SK-N-SH treated with all-trans-retinoic acid at 6 μM for 48 hours (cell line): Measurements from ENCODE around the gene POLR2E.

Experiments
- ATAC-seq: fragments of 200-7000 bp; cut with Tn5 transposase; 3 replicates; pipeline ENCODE4 v1.9.1; 2020; ENCODE audit warnings: mild to moderate bottlenecking, moderate library complexity
- ARNTL ChIP-seq: fragments of 450-650 bp; formaldehyde crosslinking; IDR thresholded peaks from 2 replicates; pipeline ENCODE4 v1.5.0; 2020; ENCODE audit warnings: low read depth, mild to moderate bottlenecking, moderate library complexity, borderline replicate concordance
- CREB5 ChIP-seq: fragments of 250-450 bp; sonication (Bioruptor Pico); IDR thresholded peaks from 2 replicates; pipeline ENCODE4 v1.5.1; 2020; ENCODE audit warnings: low read depth, mild to moderate bottlenecking, moderate library complexity
- CSDC2 ChIP-seq: fragments of 250-450 bp; sonication (Bioruptor Pico); IDR thresholded peaks from 2 replicates; pipeline ENCODE4 v1.5.0; 2020; ENCODE audit warnings: mild to moderate bottlenecking, moderate library complexity
- ESRRG ChIP-seq: fragments of 250-450 bp; sonication (Bioruptor Pico); IDR thresholded peaks from 2 replicates; pipeline ENCODE4 v1.6.1; 2021; ENCODE audit warnings: mild to moderate bottlenecking
- GLIS3 ChIP-seq: fragments of 250-450 bp; sonication (Bioruptor Pico); IDR thresholded peaks from 2 replicates; pipeline ENCODE4 v1.5.0; 2020; ENCODE audit warnings: mild to moderate bottlenecking, moderate library complexity
- ISL1 ChIP-seq: fragments of 250-450 bp; sonication (Bioruptor Pico); IDR thresholded peaks from 2 replicates; pipeline ENCODE4 v2.1.2; 2022; ENCODE audit warnings: mild to moderate bottlenecking, moderate library complexity
- OSR1 ChIP-seq: fragments of 250-450 bp; sonication (Bioruptor Pico); IDR thresholded peaks from 2 replicates; pipeline ENCODE4 v1.8.0; 2022; ENCODE audit warnings: moderate library complexity, mild to moderate bottlenecking, inconsistent platforms
- PPARA ChIP-seq: fragments of 250-450 bp; sonication (Bioruptor Pico); IDR thresholded peaks from 2 replicates; pipeline ENCODE4 v1.5.0; 2020; ENCODE audit warnings: mild to moderate bottlenecking, borderline replicate concordance
- RARB ChIP-seq: fragments of 250-450 bp; sonication (Bioruptor Pico); IDR thresholded peaks from 2 replicates; pipeline ENCODE4 v1.8.0; 2021; ENCODE audit warnings: mild to moderate bottlenecking, moderate library complexity
- SNAI2 ChIP-seq: fragments of 250-450 bp; sonication (Bioruptor Pico); IDR thresholded peaks from 2 replicates; pipeline ENCODE4 v1.5.0; 2020; ENCODE audit warnings: mild to moderate bottlenecking, moderate library complexity
- TCF4 ChIP-seq: fragments of 250-450 bp; sonication (Bioruptor Pico); IDR thresholded peaks from 2 replicates; pipeline ENCODE4 v1.8.0; 2021; ENCODE audit warnings: mild to moderate bottlenecking, moderate library complexity, borderline replicate concordance
- TOX ChIP-seq: fragments of 250-450 bp; sonication (Bioruptor Pico); IDR thresholded peaks from 2 replicates; pipeline ENCODE4 v1.8.0; 2021; ENCODE audit warnings: mild to moderate bottlenecking, moderate library complexity, borderline replicate concordance
- TSHZ2 ChIP-seq: fragments of 250-450 bp; sonication (Bioruptor Pico); IDR thresholded peaks from 2 replicates; pipeline ENCODE4 v1.5.0; 2020; ENCODE audit warnings: mild to moderate bottlenecking, moderate library complexity
- ZC3H10 ChIP-seq: fragments of 250-450 bp; sonication (Bioruptor Pico); IDR thresholded peaks from 2 replicates; pipeline ENCODE4 v1.5.1; 2021; ENCODE audit warnings: mild to moderate bottlenecking, moderate library complexity
- ZFP3 ChIP-seq: fragments of 250-450 bp; sonication (Bioruptor Pico); IDR thresholded peaks from 2 replicates; pipeline ENCODE4 v1.5.0; 2020; ENCODE audit warnings: mild to moderate bottlenecking, moderate library complexity
- ZFP30 ChIP-seq: fragments of 450-650 bp; formaldehyde crosslinking; IDR thresholded peaks from 2 replicates; pipeline ENCODE4 v1.5.0; 2022; ENCODE audit warnings: mild to moderate bottlenecking, moderate library complexity
- ZNF70 ChIP-seq: fragments of 450-650 bp; formaldehyde crosslinking; IDR thresholded peaks from 2 replicates; pipeline ENCODE4 v1.5.0; 2020; ENCODE audit warnings: mild to moderate bottlenecking, moderate library complexity
- ZNF8 ChIP-seq: fragments of 450-650 bp; formaldehyde crosslinking; IDR thresholded peaks from 2 replicates; pipeline ENCODE4 v1.5.0; 2020; ENCODE audit warnings: mild to moderate bottlenecking, moderate library complexity
- TF ChIP-seq, protein P1 (sequence below): fragments of 250-450 bp; sonication (Bioruptor Pico); IDR thresholded peaks from 2 replicates; pipeline ENCODE4 v1.8.0; 2021; ENCODE audit warnings: low read depth, mild to moderate bottlenecking, moderate library complexity, borderline replicate concordance
- TF ChIP-seq, protein P2 (sequence below): fragments of 250-450 bp; sonication (Bioruptor Pico); IDR thresholded peaks from 2 replicates; pipeline ENCODE4 v1.8.0; 2020; ENCODE audit warnings: mild to moderate bottlenecking, moderate library complexity, borderline replicate concordance

The POLR2E gene

GRCh38 chr19:1046117-1046626 is 49.0 kb downstream of the POLR2E start:
- ATAC-seq, result no peak
- TF ChIP-seq TOX (CRISPR knock-in tag), result no peak
- no peak for TF ChIP-seq RARB (CRISPR knock-in tag)
- no peak for TF ChIP-seq ZC3H10 (CRISPR knock-in tag)
- no peak for TF ChIP-seq CSDC2 (CRISPR knock-in tag)
- TF ChIP-seq SNAI2, result no peak
- no peak for TF ChIP-seq CREB5 (CRISPR knock-in tag)
- TF ChIP-seq, protein P1, sequence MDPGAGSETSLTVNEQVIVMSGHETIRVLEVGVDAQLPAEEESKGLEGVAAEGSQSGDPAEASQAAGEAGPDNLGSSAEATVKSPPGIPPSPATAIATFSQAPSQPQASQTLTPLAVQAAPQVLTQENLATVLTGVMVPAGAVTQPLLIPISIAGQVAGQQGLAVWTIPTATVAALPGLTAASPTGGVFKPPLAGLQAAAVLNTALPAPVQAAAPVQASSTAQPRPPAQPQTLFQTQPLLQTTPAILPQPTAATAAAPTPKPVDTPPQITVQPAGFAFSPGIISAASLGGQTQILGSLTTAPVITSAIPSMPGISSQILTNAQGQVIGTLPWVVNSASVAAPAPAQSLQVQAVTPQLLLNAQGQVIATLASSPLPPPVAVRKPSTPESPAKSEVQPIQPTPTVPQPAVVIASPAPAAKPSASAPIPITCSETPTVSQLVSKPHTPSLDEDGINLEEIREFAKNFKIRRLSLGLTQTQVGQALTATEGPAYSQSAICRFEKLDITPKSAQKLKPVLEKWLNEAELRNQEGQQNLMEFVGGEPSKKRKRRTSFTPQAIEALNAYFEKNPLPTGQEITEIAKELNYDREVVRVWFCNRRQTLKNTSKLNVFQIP (CRISPR knock-in tag), result no peak
- no peak for TF ChIP-seq ZFP3 (CRISPR knock-in tag)
- no peak for TF ChIP-seq ZNF8 (CRISPR knock-in tag)
- no peak for TF ChIP-seq ISL1 (CRISPR knock-in tag)
- no peak for TF ChIP-seq GLIS3 (CRISPR knock-in tag)
- no peak for TF ChIP-seq OSR1 (CRISPR knock-in tag)
- no peak for TF ChIP-seq PPARA (CRISPR knock-in tag)
- TF ChIP-seq, all 23 proteins: peak for 0

GRCh38 chr19:1045247-1045603 is 50.0 kb downstream of the POLR2E start:
- TF ChIP-seq TOX (CRISPR knock-in tag) (no peak), PPARA (CRISPR knock-in tag) (no peak), TSHZ2 (no peak)
- TF ChIP-seq, all 23 proteins: peak for 0
- ATAC-seq, result no peak

DNA sequence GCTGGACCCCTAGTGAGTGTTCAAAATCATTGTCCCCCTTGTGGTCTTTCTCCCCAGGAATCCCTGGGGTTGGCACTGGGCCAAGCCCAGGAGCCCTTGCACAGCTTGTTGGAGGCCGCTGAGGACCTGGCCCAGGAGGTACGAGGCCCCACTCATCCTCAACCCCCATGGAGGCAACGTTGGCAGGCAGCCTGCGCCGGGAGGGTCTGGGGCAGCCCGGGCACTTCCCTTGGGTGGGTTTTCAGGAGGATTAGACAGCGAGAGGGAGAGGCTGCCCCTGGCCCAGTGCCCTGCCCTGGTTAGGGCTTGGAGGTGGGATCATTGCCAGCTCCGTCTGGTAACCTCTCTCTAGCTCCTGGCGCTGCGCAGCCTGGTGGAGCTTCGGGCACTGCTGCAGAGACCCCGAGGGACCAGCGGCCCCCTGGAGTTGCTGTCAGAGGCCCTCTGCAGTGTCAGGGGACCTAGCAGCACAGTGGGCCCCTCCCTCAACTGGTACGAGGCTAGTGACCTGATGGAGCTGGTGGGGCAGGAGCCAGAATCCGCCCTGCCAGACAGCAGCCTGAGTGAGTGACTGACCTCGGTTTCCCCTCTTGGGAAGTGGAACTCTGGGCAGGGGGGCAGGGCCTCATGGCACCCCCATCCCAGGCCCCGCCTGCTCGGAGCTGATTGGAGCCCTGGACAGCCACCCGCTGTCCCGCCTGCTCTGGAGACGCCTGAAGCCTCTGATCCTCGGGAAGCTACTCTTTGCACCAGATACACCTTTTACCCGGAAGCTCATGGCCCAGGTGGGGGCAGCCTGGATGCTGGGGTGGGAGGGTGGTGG is 52.3 kb downstream of the POLR2E start:
- no peak for ATAC-seq
- TF ChIP-seq, protein P2, sequence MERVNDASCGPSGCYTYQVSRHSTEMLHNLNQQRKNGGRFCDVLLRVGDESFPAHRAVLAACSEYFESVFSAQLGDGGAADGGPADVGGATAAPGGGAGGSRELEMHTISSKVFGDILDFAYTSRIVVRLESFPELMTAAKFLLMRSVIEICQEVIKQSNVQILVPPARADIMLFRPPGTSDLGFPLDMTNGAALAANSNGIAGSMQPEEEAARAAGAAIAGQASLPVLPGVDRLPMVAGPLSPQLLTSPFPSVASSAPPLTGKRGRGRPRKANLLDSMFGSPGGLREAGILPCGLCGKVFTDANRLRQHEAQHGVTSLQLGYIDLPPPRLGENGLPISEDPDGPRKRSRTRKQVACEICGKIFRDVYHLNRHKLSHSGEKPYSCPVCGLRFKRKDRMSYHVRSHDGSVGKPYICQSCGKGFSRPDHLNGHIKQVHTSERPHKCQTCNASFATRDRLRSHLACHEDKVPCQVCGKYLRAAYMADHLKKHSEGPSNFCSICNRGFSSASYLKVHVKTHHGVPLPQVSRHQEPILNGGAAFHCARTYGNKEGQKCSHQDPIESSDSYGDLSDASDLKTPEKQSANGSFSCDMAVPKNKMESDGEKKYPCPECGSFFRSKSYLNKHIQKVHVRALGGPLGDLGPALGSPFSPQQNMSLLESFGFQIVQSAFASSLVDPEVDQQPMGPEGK (CRISPR knock-in tag), result no peak
- TF ChIP-seq ZNF70 (CRISPR knock-in tag) (no peak), ZNF8 (CRISPR knock-in tag) (no peak), ARNTL (CRISPR knock-in tag) (no peak), ESRRG (CRISPR knock-in tag) (no peak), ZFP3 (CRISPR knock-in tag) (no peak), CSDC2 (CRISPR knock-in tag) (no peak), SNAI2 (no peak), ZFP30 (CRISPR knock-in tag) (no peak), TSHZ2 (no peak), GLIS3 (CRISPR knock-in tag) (no peak), ISL1 (CRISPR knock-in tag) (no peak), OSR1 (CRISPR knock-in tag) (no peak), TCF4 (CRISPR knock-in tag) (no peak), ZC3H10 (CRISPR knock-in tag) (no peak)
- TF ChIP-seq, protein P1 (CRISPR knock-in tag), result no peak
